ENCODE data around the gene RHBDD3. TPM values are rescaled to one million over a fixed set of nuclear protein-coding genes. Genes with fewer than 3 reads are reported as not detected.

The RHBDD3 gene
- 13.0 and 13.2 TPM in 2 replicates for total RNA-seq

GRCh38 chr22:29267858-29268510 lies at the start of gene RHBDD3, which contains the start of gene EWSR1:
Gene RHBDD3 (minus strand): TSS chr22:29267981. CDS start chr22:29265626, 2,355 bp downstream.
Gene EWSR1 (plus strand): TSS chr22:29268268. CDS start chr22:29268337, 69 bp downstream.

GRCh38 chr22:29315286-29316140 lies 47.7 kb upstream of the RHBDD3 start, which contains the start of gene RASL10A:
Gene RASL10A (minus strand): TSS chr22:29315697. CDS start chr22:29315246, 451 bp downstream.

GRCh38 chr22:29306175-29306834 lies 38.5 kb upstream of the RHBDD3 start, which contains the start of gene GAS2L1:
Gene GAS2L1 (plus strand): TSS chr22:29306650. CDS start chr22:29308106, 1,456 bp downstream.

Other genes starting within 250 kb of the RHBDD3 start
- not detected in 2 replicates for gene C22orf31, start 206.2 kb downstream of the RHBDD3 start, total RNA-seq
- gene KREMEN1, start 194.9 kb downstream of the RHBDD3 start, total RNA-seq, result 2.5 and 3.9 TPM in 2 replicates
- gene EMID1, start 62.1 kb downstream of the RHBDD3 start, total RNA-seq, result 0.09 TPM in 1 of 2 replicates, not detected in the other
- 91.2 and 141 TPM in 2 replicates for gene EWSR1, start 287 bp upstream of the RHBDD3 start, total RNA-seq
- gene GAS2L1, start 38.7 kb upstream of the RHBDD3 start, total RNA-seq, result 3.9 and 5.0 TPM in 2 replicates
- not detected in 2 replicates for gene RASL10A, start 47.7 kb upstream of the RHBDD3 start, total RNA-seq
- gene AP1B1, start 120.6 kb upstream of the RHBDD3 start, total RNA-seq, result 37.5 and 48.2 TPM in 2 replicates
- gene RFPL1, start 170.6 kb upstream of the RHBDD3 start, total RNA-seq, result not detected in 2 replicates
- under 0.01 and 0.32 TPM in 2 replicates for gene NEFH, start 212.2 kb upstream of the RHBDD3 start, total RNA-seq